T1000 (cell line): ENCODE data around the gene AGBL1.

ENCODE experiments used
- DNase-seq: peaks from one replicate; lab custom pipeline; 2025; ENCODE audit warnings: mixed read lengths; lab: John Stamatoyannopoulos, UW

The AGBL1 gene

GRCh38 chr15:86236356-86237110, 156.9 kb downstream of the AGBL1 start:
- no peak for DNase-seq

DNA sequence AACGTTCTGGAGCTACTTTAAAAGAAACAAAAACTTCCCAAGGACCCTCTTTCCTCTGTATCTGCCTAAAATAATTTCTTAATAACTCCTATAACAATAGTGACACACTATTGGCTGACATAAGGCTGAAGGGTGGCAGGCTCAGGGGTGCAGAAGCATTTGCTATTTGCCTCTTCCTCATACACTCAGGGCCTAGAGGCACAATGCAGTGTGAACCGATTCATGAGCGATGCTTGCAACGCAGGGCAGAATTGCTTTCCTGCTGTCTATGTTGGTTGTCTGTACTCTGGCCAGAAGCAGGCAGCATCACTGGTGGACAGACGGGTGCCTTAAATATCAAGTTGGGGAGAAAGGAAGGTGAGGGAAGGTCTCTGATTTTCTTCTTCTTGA, 157.4 kb downstream of the AGBL1 start:
- no peak for DNase-seq

DNA sequence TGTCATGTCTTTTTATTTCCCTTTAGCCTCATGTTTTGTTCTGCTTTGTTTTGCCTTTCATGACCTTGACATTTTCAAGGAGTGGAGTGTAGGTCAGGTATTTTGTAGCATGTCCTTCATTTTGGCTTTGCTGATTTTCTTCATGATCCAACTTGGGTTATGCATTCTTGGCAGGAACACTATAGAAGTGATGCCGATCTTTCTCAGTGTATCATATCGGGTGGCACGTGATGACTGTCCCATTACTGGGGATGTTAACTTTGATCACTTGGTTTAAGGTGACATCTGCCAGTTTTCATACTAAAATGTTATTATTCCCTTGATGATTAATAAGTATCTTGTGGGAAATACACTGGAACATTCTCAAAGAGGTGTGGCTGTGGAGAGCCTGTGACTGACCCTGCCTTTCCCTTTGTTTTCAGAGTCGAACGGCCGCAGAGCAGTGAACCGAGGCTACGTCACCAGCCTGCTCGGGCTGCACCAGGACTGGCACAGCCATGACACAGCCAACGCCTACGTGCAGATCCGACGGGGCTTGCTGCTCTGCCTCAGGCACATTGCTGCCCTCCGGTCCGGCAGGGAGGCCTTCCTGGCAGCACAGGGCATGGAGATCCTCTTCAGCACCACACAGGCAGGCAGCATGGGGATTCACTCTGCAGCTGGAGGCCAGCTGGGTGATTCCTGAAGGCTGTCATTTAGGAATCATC, 167.7 kb downstream of the AGBL1 start:
- DNase-seq: no peak

DNA sequence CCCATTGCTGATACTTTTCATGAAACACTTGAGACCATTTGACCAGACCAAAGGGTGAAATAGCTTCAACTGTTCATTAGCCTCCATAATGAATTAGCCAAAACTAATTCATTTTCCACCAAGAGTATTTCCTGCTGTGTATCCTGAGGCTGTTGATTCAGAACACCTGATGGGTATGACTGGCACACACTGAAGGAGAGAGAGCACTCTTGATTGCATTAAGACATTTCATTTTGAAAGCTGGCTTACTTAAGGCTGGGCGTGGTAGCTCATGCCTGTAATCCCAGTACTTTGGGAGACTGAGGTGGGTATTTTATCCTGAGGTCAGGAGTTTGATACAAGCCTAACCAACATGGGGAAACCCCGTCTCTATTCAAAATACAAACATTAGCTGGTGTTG, 175.6 kb downstream of the AGBL1 start:
- DNase-seq: no peak

DNA sequence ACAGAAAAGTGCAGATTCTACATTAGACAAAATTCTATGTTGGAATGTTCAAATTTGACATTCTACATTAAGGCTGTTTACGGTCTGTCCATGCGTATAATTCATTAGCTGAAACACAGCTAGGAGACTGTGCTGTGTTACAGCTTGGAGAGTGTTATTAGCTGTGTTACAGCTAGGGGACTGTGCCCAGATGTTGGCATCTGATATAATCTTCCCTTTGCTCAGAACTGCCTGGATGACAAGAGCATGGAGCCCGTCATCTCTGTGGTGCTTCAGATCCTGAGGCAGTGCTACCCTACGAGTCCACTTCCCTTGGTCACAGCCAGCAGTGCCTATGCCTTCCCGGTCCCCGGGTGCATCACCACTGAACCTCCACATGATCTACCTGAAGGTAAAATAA, 177.0 kb downstream of the AGBL1 start:
- DNase-seq: no peak

- no peak for DNase-seq
Measured at GRCh38 chr15:86259589-86259988, 179.9 kb downstream of the AGBL1 start.

DNA sequence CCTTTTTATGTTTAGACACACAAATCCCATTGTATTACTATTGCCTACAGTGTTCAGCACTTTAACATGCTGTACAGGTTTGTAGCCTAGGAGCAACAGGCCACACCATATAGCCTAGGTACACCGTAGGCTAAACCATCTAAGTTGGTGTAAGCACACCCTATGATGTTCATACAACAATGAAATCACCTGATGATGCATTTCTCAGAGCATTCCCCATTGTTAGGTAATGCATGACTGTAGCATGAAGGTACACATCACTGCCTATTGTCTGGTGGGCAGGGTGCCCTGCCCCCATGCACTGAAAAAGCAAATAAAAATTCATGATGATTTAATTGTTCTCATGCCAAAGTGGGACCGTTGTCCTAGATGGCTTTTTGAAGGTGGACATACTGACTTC, 183.6 kb downstream of the AGBL1 start:
- DNase-seq: no peak

DNA sequence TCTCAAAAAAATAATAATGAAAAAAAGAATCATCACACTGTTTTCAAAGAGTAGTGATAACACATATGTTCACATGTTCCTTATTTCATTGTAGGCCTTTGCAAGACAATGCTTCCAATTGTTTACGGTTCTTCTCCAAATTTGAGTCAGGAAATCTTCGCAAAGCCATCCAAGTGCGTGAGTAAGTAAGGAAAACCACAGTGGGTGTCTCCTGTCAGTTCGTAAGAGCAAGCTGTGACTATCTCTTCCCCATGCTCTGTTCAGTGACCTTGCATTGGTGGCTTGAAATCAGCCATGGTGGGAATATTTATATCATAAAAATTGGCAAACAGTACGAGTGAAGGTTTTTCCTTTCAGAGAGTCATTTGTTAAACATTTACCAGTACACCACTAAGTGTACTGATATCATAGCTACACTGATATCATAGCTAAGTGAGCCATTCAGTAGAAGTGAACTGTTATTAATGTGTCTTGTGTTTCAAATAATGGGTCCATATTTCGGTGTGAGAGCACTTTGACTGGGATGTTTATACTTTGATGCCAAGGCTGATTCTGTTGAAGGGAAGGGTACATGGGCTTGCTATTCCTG, 187.3 kb downstream of the AGBL1 start:
- no peak for DNase-seq

- no peak for DNase-seq
Measured at GRCh38 chr15:86267892-86268291, 188.2 kb downstream of the AGBL1 start.

GRCh38 chr15:86268558-86268957, 188.9 kb downstream of the AGBL1 start:
- no peak for DNase-seq

GRCh38 chr15:86273309-86273708, 193.6 kb downstream of the AGBL1 start:
- DNase-seq: no peak

GRCh38 chr15:86275361-86275760, 195.7 kb downstream of the AGBL1 start:
- no peak for DNase-seq

GRCh38 chr15:86278586-86278985, 198.9 kb downstream of the AGBL1 start:
- no peak for DNase-seq

DNA sequence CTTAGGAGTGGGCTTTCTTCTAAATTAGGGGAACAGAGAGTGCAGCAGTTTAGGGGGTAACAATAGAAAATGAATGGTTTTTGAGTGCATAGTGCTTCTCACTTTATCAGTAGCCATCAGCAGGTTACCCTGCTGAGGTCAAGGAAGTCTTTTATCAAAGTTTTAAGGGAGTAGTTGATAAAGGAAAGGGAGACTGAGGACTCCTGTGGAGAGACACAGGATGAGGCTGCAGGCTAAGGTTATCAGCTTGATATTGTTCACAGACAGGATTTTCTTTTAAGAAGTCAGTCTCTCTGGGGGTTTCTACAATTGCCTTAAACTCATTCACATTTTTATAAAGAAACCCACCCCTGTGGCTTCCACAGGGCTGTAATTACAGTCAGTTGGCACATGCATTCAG, 205.0 kb downstream of the AGBL1 start:
- no peak for DNase-seq

GRCh38 chr15:86295511-86295910, 215.8 kb downstream of the AGBL1 start:
- DNase-seq: no peak

GRCh38 chr15:86296769-86297168, 217.1 kb downstream of the AGBL1 start:
- no peak for DNase-seq

- DNase-seq: no peak
Measured at GRCh38 chr15:86300390-86301125, 220.9 kb downstream of the AGBL1 start.

DNA sequence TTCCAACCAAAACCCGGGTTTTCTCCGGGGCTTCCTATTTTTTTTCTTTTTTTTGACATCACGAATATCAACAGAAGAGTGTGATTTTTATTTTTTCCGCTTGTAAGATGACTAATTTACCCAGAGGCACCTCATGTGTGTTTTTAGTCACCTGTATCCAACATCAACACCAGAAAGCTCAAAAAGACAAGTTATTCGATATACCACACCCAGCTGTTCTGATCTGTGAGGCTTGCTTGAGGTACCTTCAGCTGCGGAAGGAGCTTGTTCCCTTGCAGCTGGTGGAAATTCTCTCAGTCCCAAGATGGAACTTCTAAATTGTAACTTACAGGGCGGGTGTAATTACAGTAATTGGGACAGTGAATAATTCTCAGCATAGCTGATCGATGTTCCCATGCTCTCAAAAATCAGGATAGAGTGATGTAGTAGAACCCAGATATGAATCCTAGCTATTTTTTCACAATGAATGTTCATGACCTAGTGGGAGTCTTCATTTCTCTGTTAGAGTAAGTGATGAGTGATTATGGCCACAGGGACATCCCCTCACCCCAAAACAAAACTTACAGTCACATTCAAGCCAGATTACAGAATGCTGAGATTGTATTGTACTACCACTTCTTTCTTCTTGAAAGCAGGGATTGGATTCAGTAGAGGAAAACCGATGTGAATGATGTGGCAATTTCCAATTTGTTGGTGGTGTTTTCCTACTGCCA, 232.1 kb downstream of the AGBL1 start:
- DNase-seq: no peak

GRCh38 chr15:86312486-86312885, 232.8 kb downstream of the AGBL1 start:
- DNase-seq: no peak

- DNase-seq: no peak
Measured at GRCh38 chr15:86316216-86316615, 236.5 kb downstream of the AGBL1 start.

DNA sequence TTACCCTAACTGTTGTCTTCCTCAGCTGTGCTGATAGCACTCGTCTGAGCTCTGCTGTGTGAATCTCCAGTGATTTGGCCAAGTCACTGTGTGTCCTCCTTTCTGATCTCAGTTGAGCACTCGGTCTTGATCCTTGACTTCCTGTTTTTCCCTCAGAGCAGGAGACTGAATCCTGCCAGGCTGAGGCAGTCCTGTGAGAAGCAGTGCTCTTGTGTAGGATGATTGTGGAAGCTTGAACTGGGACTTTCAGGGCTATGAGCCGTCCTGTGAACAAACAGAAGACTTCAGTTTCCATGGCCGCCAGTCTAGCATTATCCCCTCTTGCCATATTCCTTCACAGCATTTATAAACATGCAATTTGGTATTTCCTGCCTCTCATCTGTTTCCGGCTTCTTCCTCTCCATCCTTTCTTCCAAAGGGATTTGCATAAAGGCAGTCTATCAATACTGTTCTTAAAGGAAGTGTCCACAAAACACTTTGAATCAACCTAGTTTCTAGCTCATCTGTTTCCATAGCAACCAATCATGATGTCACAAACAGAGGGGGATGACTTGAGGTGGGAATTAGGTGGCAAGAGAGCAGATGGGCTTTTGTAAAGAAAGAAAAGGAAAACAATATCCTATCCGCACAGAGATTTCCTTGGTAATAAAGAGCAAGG, 237.2 kb downstream of the AGBL1 start:
- DNase-seq: no peak

DNA sequence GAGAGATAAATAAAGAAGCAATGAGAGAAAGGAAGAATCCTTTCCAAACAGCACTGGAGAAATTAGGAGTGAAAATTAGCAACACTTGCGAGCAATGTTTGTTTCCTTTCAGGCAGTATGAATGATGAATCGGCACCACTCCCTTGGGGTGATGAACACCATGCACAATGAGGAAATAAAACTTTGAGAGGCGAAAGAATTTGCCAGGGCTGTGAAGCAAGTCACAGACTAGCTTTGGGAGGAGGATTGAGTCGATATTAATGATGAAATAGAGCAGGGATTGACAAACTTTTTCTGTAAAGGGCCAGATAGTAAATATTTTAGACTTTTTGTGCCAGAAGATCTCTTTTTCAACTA, 237.7 kb downstream of the AGBL1 start:
- no peak for DNase-seq
